HAP-1 (cell line): ENCODE data around the gene CLUH.
A peak's percentile ranks its signal among the peaks of the same experiment; 100 is the strongest.

ENCODE experiments used
- DNase-seq, 2 experiments: peaks; one replicate each; pipeline ENCODE4 v3.0.0-alpha.2; 2016 to 2020; ENCODE audit warnings: low spot score in 2 of 2
- H3K27me3 ChIP-seq: fragments of 250-450 bp; sonication (Bioruptor Pico); 2 replicates; pipeline ENCODE4 v1.5.1; 2020; ENCODE audit warnings: low read depth, mild to moderate bottlenecking, moderate library complexity
- H3K36me3 ChIP-seq: fragments of 250-450 bp; sonication (Bioruptor Pico); replicated peaks from 2 replicates; pipeline ENCODE4 v1.5.1; 2020; ENCODE audit warnings: mild to moderate bottlenecking
- H3K4me1 ChIP-seq: fragments of 250-450 bp; sonication (Bioruptor Pico); 2 replicates; pipeline ENCODE4 v1.5.1; 2020; ENCODE audit warnings: mild to moderate bottlenecking
- H3K4me3 ChIP-seq: fragments of 250-450 bp; sonication (Bioruptor Pico); 2 replicates; pipeline ENCODE4 v1.5.1; 2020; ENCODE audit warnings: mild to moderate bottlenecking, moderate library complexity
- H3K9me3 ChIP-seq: fragments of 250-450 bp; sonication (Bioruptor Pico); 2 replicates; pipeline ENCODE4 v1.5.1; 2020; ENCODE audit warnings: mild to moderate bottlenecking, moderate library complexity
- in situ Hi-C: fragments of 300-500 bp; cut with MboI; formaldehyde crosslinking; loops from 3 replicates; pipeline ENCODE4 v1.14.3; 2020; ENCODE audit warnings: low sequenced_read_pairs, inconsistent platforms, mixed read lengths

CLUH gene

DNA sequence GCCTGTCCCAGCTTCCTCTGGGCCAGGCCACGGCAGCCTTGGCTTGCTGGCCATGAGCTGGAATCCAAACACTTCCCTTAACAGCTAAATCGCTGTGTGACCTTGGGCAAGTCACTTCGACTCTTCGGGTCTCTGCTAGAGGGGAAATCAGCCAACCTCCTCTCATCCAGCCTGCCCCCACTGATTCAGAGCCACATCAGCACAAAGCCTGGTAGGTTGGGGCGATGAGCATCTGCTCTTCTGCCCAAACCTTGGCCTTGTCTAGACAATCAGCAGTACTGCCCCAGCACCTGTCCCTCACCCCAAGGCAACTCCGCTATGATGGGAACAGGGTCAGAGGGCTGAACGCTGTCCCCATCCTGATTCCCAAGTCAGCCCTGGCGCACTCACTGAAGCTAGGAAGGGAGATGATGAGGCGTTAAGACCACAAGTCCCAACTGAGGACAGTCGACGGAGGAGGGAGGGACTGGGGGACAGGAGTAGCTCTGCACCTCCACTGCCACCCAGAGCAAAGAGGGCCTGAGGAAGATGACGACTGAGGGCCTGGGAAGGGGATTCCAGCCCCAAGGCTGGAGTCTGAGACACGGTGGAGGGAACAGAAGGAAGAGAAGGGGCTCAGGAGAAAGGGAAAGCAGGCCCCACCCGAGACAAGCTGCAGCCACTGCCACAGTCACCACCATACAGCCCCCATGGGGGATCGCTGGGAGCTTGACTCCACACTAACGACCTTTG lies 1.3 kb downstream of the CLUH start:
- Histone ChIP-seq H3K27me3 (no peaks in the 10 kb centered on the region), H3K9me3 (no peaks in the 10 kb centered on the region), H3K36me3 (peaks cover 17% of the 10 kb centered on the region), H3K4me3 (peak overlapping the region; percentile 52), H3K4me1 (peaks cover 20% of the 10 kb centered on the region)
- in situ Hi-C loops: no loop called here
- DNase-seq: no peak

DNA sequence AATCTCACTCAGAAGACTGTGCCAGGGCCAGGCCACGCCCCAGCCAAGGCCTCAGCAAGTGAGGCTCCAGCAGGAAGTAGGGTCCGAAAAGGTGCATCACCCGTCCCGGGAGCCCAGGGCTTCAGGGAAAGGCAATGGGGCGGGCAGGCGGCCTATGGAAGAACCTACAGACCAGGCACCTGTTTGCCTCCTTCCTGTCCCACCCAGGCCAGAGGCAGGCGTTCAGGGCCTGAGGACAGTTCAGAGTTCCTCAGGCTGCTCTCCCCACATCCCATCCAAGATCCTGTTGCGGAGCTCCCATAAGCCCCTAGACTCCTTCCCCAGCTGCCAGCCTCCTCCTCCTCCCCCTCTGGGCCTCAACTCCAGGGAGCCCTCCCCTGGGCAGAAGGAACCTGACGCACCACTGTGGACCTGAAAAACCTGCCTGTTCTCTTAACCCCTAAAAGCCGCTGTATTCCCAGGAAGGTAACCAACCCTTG lies 2.3 kb downstream of the CLUH start:
- Histone ChIP-seq H3K4me3 (peak overlapping the region; percentile 52), H3K36me3 (peaks cover 27% of the 10 kb centered on the region), H3K27me3 (no peaks in the 10 kb centered on the region), H3K9me3 (no peaks in the 10 kb centered on the region), H3K4me1 (peaks cover 20% of the 10 kb centered on the region)
- peak in 1 of 2 experiments; percentile 40 for DNase-seq
- in situ Hi-C loops: no loop called here

DNA sequence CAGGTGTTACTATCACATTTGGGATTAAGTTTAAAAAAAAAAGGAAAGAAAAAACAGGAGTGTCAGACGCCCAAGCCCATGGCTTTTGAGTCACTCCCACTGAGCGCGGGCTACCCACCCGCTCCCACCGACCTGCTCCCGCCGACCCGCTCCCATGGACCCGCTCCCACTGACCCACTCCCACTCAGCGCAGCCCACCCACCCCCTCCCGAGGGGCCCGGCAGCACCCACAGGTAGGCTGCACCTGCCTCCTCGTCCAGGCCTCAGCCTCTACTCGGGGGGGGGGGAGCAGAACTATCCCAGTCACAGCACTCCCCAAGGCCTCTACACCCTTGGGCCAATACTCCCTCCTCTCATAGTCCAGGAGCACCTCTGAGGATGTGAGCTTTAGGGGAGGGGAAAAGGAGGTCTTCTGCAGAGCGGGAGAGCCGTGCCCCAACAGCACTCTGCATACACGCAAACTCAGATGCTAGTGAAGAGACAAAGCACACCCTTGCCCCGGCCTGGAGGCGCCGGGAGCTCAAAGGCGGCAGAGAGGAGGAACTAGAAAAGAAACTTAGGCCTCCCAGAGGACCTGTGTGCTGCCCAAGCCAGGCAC lies 2.9 kb downstream of the CLUH start:
- Histone ChIP-seq H3K4me3 (peak overlapping the region; percentile 52; the same call in 1 of the 2 replicates), H3K4me1 (peaks cover 20% of the 10 kb centered on the region), H3K36me3 (peaks cover 33% of the 10 kb centered on the region), H3K9me3 (no peaks in the 10 kb centered on the region), H3K27me3 (no peaks in the 10 kb centered on the region)
- no peak for DNase-seq
- in situ Hi-C loops: no loop called here

DNA sequence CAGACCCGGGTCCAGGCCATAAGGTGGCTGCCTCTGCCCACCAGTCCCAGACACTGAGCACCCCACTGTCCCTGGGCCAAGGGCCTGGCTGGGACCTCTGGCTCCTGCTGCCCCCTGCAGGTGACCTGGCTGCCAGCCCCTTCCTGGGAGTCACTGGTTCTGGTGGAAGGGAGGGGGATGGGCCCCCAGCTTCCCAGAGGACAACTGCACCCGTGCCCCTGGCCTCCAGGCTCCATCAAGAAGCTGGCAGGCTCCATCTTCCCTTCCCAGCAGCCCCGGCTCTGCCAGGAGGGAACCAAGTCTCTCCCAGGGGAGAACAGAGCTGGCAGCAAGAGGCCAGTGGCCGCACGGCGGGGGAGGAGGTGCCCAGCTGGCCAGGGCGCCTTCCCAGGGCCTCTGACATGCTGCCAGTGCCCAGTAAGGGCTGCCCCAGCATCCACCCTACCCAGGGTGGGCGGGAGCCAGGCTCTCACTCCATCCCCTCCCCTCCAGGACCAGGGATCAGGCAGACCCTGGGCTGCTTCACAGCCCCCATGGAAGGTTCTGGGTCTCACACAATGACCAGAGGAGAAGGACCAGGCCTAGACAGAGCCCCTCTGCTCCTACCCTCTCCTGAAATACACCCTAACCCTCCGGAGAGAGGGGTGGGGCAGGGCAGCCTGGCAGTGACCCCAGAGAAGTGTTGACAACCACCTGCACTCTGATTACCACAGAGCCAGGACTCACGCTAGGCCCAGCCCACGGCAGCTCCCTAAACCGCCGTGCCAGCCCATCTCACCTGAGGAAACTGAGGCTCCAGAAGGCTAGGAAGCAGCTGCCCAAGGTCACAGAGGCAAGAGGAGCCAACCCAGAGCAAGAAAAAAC lies 3.6 kb downstream of the CLUH start:
- Histone ChIP-seq H3K4me3 (no peak overlapping the region), H3K4me1 (peaks cover 20% of the 10 kb centered on the region), H3K9me3 (no peaks in the 10 kb centered on the region), H3K36me3 (peaks cover 40% of the 10 kb centered on the region), H3K27me3 (no peaks in the 10 kb centered on the region)
- in situ Hi-C loops: no loop called here
- peak in 1 of 2 experiments; percentile 74 for DNase-seq

DNA sequence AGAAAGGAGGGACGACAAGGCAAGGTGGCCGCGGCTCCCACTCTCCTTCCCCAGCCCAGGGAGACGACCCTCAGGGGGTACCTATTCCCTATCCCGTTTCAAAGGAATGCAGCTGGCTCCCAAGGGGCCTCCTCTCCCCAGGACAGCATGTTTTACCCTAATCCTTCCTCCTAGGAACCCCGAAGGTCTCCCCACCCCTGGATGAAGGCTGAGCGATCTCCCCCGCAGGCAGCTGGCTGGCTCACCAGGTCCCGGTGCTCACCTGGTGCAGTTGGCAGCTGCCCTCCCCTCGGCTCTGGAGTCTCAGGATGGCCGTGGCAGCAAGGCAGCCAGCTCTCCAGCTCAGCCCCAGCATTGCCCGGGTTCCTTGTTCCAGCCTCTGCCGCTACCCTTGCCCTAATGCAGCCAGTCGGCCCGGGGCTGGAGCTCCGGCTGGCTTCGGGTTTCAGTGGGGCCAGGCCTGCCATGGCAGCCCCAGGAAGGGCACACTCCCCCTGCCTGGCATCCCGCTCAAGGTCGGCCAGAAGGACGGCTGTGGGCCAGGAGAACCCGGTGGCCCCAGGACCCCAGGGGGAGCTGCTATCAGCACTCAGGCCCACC lies 4.6 kb downstream of the CLUH start:
- Histone ChIP-seq H3K4me1 (peaks cover 13% of the 10 kb centered on the region), H3K4me3 (no peak overlapping the region), H3K27me3 (no peaks in the 10 kb centered on the region), H3K9me3 (no peaks in the 10 kb centered on the region), H3K36me3 (peaks cover 49% of the 10 kb centered on the region)
- in situ Hi-C loops: no loop called here
- no peak for DNase-seq

DNA sequence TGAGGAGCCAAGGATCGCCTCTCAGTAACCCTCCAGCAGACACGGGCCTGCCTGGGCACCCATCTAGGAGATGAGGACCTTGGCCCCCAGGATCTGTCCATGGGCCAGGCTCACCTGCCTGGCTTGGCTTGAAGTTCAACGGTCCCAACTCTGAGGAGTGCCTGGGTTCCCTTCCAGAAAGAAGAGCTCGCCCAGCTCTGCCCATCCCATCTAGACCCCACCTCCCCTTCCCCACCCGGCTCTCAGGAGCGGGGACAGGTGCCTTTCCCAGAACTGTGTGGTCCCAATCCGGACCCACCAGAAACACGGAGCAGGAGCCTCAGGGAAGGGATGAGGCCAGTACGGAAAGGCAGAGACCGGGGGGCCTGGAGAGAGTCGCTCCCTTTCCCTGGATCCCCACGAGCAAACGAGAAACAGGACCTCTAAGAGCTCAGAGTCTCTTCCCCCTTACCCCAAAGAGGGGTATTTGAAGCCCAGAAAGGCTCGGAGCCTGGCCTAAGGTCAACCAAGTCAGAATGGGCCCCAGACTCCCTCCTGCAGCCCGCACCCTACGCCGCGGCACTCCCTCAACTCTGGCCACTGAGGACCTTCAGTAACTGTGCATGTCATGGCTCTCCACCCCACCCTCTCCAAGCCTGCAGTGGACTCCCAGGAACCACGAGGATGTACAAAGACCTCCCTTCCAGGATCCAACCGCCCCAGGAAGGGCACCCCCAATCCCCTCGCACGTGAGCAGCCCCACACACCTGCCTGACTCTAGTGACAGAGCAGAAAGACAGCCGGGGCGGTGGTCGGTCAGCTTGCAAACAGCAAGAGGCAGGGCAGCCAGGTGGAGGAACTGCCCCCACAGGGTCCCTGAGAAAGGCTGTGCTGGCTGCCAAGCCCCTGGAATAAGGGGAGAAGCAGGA lies 5.4 kb downstream of the CLUH start:
- Histone ChIP-seq H3K36me3 (peaks cover 58% of the 10 kb centered on the region), H3K9me3 (no peaks in the 10 kb centered on the region), H3K4me3 (no peak overlapping the region), H3K27me3 (no peaks in the 10 kb centered on the region), H3K4me1 (peaks cover 12% of the 10 kb centered on the region)
- in situ Hi-C loops: no loop called here
- DNase-seq: no peak

DNA sequence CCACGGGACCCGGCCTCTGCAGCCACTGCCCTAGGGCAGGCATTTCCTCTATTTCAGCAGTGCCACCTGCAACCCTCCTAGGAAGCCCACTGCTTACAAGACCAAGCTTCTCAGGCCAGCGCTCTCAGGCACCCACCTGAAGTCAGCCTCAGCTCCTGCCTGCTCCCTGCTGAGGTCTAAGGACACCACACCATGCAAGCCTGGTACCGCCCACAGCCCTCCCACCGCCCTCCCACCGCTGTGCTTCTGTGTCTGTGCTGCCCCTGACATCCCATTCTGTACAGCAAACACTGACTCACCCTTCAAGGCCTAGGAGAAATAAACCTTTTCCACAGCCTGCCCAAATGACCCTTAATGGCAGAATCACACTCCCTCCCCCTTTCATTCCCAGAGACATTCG lies 6.3 kb downstream of the CLUH start:
- in situ Hi-C loops: no loop called here
- Histone ChIP-seq H3K9me3 (no peaks in the 10 kb centered on the region), H3K27me3 (no peaks in the 10 kb centered on the region), H3K36me3 (peaks cover 67% of the 10 kb centered on the region), H3K4me1 (peaks cover 10% of the 10 kb centered on the region), H3K4me3 (no peak overlapping the region)
- DNase-seq: no peak

DNA sequence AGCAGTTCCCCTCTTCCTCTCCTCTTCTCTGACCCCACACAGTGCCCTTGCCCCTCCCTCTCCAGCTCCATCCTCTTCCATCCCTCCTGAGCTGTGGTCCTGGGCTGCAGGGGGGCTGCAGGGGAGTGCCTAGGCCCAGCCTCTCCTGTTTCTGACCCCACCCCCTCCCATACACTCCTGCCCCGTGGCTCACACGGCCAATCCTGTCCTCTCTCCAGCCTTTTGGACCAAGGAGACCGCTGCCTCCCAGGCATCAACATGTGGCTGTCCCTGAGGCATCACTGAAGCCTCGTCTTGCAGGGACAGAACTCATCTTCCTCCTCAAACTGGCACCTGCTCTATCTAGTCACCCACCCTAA lies 6.7 kb downstream of the CLUH start:
- Histone ChIP-seq H3K4me1 (peaks cover 6% of the 10 kb centered on the region), H3K4me3 (no peak overlapping the region), H3K36me3 (peaks cover 71% of the 10 kb centered on the region), H3K9me3 (no peaks in the 10 kb centered on the region), H3K27me3 (no peaks in the 10 kb centered on the region)
- DNase-seq: no peak
- in situ Hi-C loops: no loop called here

DNA sequence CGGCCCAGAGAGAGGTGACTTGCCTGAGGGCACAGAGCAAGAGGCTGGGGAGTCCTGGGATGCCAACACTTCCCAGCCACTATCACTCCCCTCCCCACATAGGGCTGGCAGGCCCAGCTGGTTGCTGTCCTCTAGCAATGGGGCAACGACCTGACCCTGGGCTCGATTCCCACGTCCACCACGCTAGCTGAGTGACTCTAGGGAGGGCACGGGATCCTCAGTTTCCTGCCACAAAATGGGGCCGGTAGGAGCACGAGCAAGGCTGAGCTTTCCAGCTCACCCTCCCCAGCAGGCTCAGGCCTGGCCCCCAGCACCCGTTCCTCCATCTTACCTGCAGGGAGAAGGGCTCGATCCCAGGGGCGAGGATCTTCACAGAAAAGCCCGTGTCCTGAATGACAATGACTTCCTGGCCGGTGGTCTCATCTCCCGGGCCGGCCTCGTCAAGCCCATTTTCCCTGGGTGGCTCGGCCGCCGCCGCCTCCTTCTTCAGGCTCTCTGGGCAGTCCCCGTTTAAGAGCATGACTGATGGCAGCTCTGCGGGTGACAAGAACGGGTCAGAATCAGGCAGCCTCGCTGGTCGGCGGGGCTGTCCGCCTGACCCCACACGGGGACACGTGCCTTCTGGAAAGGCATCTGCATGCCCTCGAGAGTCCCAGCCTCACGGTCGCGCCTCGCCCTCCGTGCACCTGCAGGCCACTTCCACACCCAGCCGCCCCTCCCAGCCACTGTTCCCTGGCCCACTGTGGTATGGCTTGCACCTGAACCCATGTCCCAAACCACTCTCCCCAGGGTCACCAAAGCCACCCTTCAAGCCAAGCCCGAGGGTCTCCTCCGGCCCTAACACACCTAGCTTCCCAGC lies 7.3 kb downstream of the CLUH start:
- DNase-seq: no peak
- Histone ChIP-seq H3K36me3 (peaks cover 77% of the 10 kb centered on the region), H3K27me3 (no peaks in the 10 kb centered on the region), H3K9me3 (no peaks in the 10 kb centered on the region), H3K4me1 (peaks cover 1% of the 10 kb centered on the region), H3K4me3 (no peak overlapping the region)
- in situ Hi-C loops: no loop called here

DNA sequence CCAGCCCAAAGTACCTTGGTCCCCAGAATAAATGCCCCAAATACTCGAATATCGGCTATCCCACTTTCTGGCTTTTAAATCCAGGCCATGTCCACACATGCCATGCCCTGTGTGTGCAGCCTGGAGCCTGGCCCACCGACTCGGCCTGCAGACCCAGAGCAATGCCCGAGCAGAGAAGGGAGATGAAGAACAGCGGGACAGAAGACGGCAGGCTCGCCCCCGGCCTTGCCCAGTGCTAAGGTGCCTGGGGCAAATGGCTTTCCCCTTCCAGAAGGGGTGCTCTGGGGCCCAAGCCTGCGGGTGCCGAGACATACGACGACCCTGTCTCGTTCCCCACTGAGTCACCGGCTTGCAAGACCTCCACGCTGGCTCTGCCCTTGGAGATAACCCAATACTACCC lies 8.0 kb downstream of the CLUH start:
- Histone ChIP-seq H3K9me3 (no peaks in the 10 kb centered on the region), H3K4me1 (no peaks in the 10 kb centered on the region; the same call in 1 of the 2 replicates), H3K4me3 (no peak overlapping the region), H3K27me3 (no peaks in the 10 kb centered on the region), H3K36me3 (peaks cover 83% of the 10 kb centered on the region)
- in situ Hi-C loops: no loop called here
- no peak for DNase-seq

DNA sequence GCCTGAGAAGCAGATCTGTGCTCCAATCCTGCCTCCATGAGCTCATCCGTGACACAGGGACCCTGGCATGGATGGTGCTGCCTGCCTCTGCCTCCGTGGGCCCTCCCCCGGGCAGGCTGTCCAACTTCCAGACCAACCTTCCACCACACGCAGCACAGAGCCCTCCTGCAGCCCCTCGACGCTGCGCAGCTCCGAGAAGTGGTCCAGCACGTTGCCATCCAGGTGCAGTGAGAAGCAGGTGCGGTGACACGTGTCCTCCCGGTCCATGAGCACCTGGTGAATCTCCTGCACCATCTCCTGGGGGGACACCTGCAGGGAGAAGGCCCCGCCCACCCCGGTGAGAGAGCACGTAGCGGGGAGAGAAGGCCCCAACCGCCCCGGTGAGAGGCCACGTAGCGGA lies 8.4 kb downstream of the CLUH start:
- Histone ChIP-seq H3K9me3 (no peaks in the 10 kb centered on the region), H3K4me1 (no peaks in the 10 kb centered on the region; the same call in 1 of the 2 replicates), H3K4me3 (no peak overlapping the region), H3K36me3 (peaks cover 87% of the 10 kb centered on the region), H3K27me3 (no peaks in the 10 kb centered on the region)
- DNase-seq: no peak
- in situ Hi-C loops: no loop called here

DNA sequence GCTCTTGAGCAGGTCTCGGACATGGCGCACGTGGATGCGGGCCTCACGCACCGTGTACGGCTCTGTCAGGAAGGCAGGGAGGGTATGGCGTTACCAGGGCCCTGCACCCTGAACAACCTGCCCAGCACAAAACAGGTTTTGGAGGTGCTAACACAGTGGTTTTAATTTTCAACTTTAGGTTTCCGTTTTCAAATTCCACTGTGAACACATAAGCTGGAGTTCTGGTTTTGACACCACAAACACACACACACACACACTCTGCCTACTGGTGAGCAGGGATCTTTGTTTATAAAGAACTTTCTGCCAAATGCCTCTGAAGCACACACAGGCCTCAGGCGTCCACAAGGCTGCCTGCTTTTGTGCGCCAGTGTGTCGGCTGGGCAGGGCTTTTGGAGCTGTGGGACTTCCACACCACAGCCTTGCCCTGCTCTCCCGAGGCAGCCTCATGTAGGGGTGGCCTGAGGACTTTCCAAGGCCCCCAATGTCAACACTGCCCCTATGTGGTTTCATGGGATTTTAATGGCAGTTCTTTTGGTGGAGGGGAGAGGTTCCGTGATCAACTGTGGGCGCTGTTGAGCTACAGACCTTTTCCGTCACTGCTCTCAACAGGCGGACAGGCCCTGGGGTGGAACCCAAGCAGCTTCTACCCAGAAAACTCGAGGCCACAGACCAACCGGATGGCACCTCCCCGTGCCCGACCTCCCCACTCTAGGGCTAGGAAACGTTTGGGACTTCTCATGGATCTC lies 9.4 kb downstream of the CLUH start:
- no peaks in the 10 kb centered on the region for H3K4me1 ChIP-seq
- H3K4me3 ChIP-seq: no peak overlapping the region
- H3K9me3 ChIP-seq: no peaks in the 10 kb centered on the region
- H3K27me3 ChIP-seq: no peaks in the 10 kb centered on the region
- no peak for DNase-seq
- peaks cover 90% of the 10 kb centered on the region for H3K36me3 ChIP-seq
- in situ Hi-C loops: no loop called here
